Measurements from ENCODE around the gene IGFLR1. TPM values are rescaled to one million over a fixed set of nuclear protein-coding genes. Genes with fewer than 3 reads are reported as not detected.

The IGFLR1 gene
- 1 to 10 TPM; 4.3 to 5.1 TPM for polyA plus RNA-seq

- no peaks in the 10 kb centered on the region for H3K27me3 ChIP-seq (ENCODE audit: control insufficient read depth in 1 of 2, insufficient read depth in 2 of 2, low read length in 2 of 2)
- peaks cover 12 to 17% of the 10 kb centered on the region in 2 donors for H3K36me3 ChIP-seq (ENCODE audit: control insufficient read depth in 2 of 2, insufficient read depth in 2 of 2, low read length in 1 of 2)
- peaks cover 3 to 4% of the 10 kb centered on the region in 2 donors for H3K4me1 ChIP-seq (ENCODE audit: control insufficient read depth in 2 of 2, insufficient read depth in 2 of 2, low read length in 1 of 2)
- no peak within 1 kb of the TSS for H3K4me3 ChIP-seq (ENCODE audit: low read depth in 1 of 2, low read length in 2 of 2)
- no peaks in the 10 kb centered on the region for H3K9me3 ChIP-seq (ENCODE audit: control insufficient read depth in 2 of 2, insufficient read depth in 1 of 2, low read depth in 1 of 2, low read length in 1 of 2)
- WGBS, 2 donors, result 63 to 77% methylated on average over 9 of the region's 9 CpGs
- peak within 1 kb of the TSS; percentile 28 to 79 for H3K27ac ChIP-seq (ENCODE audit: low read depth in 2 of 2, low read length in 1 of 2)
Observed at GRCh38 chr19:35742121-35742724, at the start of gene IGFLR1. IGFLR1 (minus strand) TSS chr19:35742452; CDS start chr19:35741180, 1,272 bp downstream.

- WGBS, 2 donors, result 82 to 87% methylated on average over 9 of the region's 9 CpGs
- no peak overlapping the region for H3K27ac ChIP-seq (ENCODE audit: low read depth in 2 of 2, low read length in 1 of 2)
- H3K36me3 ChIP-seq (ENCODE audit: control insufficient read depth in 2 of 2, insufficient read depth in 2 of 2, low read length in 1 of 2), result peaks cover 0 to under 1% of the 10 kb centered on the region in 2 donors
Observed at GRCh38 chr19:35791814-35792279, 49.6 kb upstream of the IGFLR1 start.

GRCh38 chr19:35790981-35791813 lies 48.9 kb upstream of the IGFLR1 start:
- Histone ChIP-seq H3K4me1 (ENCODE audit: control insufficient read depth in 2 of 2, insufficient read depth in 2 of 2, low read length in 1 of 2) (no peaks in the 10 kb centered on the region), H3K27ac (ENCODE audit: low read depth in 2 of 2, low read length in 1 of 2) (no peak overlapping the region), H3K36me3 (ENCODE audit: control insufficient read depth in 2 of 2, insufficient read depth in 2 of 2, low read length in 1 of 2) (peaks cover 0 to 2% of the 10 kb centered on the region in 2 donors), H3K4me3 (ENCODE audit: low read depth in 1 of 2, low read length in 2 of 2) (no peak overlapping the region), H3K9me3 (ENCODE audit: control insufficient read depth in 2 of 2, insufficient read depth in 1 of 2, low read depth in 1 of 2, low read length in 1 of 2) (no peaks in the 10 kb centered on the region), H3K27me3 (ENCODE audit: control insufficient read depth in 1 of 2, insufficient read depth in 2 of 2, low read length in 2 of 2) (no peaks in the 10 kb centered on the region)
- 56 to 58% methylated on average over 19 to 20 of the region's 20 CpGs for WGBS, 2 donors

More at GRCh38 chr19:35791814-35792279, 49.6 kb upstream of the IGFLR1 start:
- Histone ChIP-seq H3K4me3 (ENCODE audit: low read depth in 1 of 2, low read length in 2 of 2) (no peak overlapping the region), H3K4me1 (ENCODE audit: control insufficient read depth in 2 of 2, insufficient read depth in 2 of 2, low read length in 1 of 2) (no peaks in the 10 kb centered on the region), H3K27me3 (ENCODE audit: control insufficient read depth in 1 of 2, insufficient read depth in 2 of 2, low read length in 2 of 2) (peaks cover 0 to 3% of the 10 kb centered on the region in 2 donors), H3K9me3 (ENCODE audit: control insufficient read depth in 2 of 2, insufficient read depth in 1 of 2, low read depth in 1 of 2, low read length in 1 of 2) (no peaks in the 10 kb centered on the region)

- Histone ChIP-seq H3K4me1 (ENCODE audit: control insufficient read depth in 2 of 2, insufficient read depth in 2 of 2, low read length in 1 of 2) (no peaks in the 10 kb centered on the region), H3K27me3 (ENCODE audit: control insufficient read depth in 1 of 2, insufficient read depth in 2 of 2, low read length in 2 of 2) (no peaks in the 10 kb centered on the region), H3K27ac (ENCODE audit: low read depth in 2 of 2, low read length in 1 of 2) (no peak overlapping the region), H3K9me3 (ENCODE audit: control insufficient read depth in 2 of 2, insufficient read depth in 1 of 2, low read depth in 1 of 2, low read length in 1 of 2) (no peaks in the 10 kb centered on the region), H3K36me3 (ENCODE audit: control insufficient read depth in 2 of 2, insufficient read depth in 2 of 2, low read length in 1 of 2) (peaks cover 0 to 2% of the 10 kb centered on the region in 2 donors), H3K4me3 (ENCODE audit: low read depth in 1 of 2, low read length in 2 of 2) (no peak overlapping the region)
- 82 to 89% methylated on average over 19 of the region's 19 CpGs for WGBS, 2 donors
Observed at GRCh38 chr19:35789978-35790944, 48.0 kb upstream of the IGFLR1 start.

DNA sequence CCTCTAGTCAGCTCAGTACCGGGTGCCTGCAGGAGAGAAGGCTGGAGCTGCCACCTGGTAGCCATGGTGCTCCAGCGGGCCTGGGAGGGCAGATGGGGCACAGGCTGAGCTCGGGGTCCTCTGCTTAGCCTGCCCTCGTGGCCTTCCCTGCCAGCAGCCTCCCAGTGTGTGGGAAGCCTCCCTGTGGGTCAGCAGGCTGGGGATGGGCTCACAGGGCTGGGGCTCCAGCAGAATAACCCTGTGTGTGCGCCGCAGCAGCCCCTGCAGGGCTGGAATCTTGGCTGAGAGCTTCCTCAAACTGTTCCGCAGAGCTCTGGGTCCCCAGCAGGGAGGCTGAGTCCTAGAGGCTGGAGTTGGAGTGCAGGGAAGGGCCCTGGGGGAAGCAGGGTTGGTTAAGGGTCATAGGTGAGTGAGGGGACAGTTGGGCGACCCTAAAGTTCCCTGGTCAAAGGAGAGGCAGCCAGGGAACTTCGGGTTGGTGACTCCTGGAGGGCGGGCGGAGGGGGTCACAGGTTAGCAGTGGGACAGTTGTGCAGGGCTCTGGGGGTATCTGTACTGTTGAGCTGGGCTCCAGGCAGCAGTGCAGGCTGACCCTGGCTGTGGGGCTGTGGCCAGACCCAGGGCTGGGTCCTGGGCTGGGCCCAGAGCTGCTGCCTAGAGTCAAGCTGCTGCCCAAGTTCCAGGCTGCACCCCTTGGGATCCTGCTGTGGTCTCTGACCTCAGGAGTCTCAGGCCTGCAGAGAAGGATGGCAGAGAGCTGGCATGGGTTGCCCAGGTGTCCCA lies 47.1 kb upstream of the IGFLR1 start:
- 82 to 86% methylated on average over 11 of the region's 11 CpGs for WGBS, 2 donors
- H3K4me1 ChIP-seq (ENCODE audit: control insufficient read depth in 2 of 2, insufficient read depth in 2 of 2, low read length in 1 of 2), result peaks cover 0 to 2% of the 10 kb centered on the region in 2 donors
- peaks cover 0 to 2% of the 10 kb centered on the region in 2 donors for H3K36me3 ChIP-seq (ENCODE audit: control insufficient read depth in 2 of 2, insufficient read depth in 2 of 2, low read length in 1 of 2)
- no peak overlapping the region for H3K4me3 ChIP-seq (ENCODE audit: low read depth in 1 of 2, low read length in 2 of 2)
- no peaks in the 10 kb centered on the region for H3K27me3 ChIP-seq (ENCODE audit: control insufficient read depth in 1 of 2, insufficient read depth in 2 of 2, low read length in 2 of 2)
- H3K9me3 ChIP-seq (ENCODE audit: control insufficient read depth in 2 of 2, insufficient read depth in 1 of 2, low read depth in 1 of 2, low read length in 1 of 2), result no peaks in the 10 kb centered on the region
- no peak overlapping the region for H3K27ac ChIP-seq (ENCODE audit: low read depth in 2 of 2, low read length in 1 of 2)

DNA sequence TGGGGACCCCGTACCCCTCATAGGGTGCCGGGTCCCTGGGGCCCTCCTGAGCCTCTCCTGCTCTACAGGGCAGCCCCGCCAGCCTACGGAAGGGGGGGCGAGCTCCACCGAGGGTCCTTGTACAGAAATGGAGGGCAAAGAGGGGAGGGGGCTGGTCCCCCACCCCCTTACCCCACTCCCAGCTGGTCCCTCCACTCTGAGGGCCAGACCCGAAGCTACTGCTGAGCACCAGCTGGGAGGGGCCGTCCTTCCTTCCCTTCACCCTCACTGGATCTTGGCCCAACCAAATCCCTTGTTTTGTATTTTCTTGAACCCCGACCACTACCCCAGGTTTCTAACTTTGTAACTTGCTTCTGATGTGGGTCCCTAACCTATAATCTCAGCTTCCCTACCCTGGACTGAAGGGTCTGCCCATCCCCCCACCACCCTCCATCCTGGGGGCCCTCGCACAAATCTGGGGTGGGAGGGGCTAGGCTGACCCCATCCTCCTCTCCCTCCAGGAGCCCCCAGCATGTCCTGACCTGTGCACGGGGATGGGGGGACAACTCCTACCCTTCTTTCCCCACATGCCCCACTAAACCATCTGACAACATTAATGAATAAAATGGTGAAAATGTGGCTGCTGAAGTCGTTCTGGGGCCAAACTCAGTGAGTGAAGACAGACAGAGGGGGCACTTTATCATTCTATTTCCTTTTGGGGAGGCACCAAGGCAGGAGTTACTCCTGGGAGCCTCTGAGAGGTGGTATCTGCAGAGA lies 46.1 kb upstream of the IGFLR1 start:
- Histone ChIP-seq H3K4me3 (ENCODE audit: low read depth in 1 of 2, low read length in 2 of 2) (no peak overlapping the region), H3K36me3 (ENCODE audit: control insufficient read depth in 2 of 2, insufficient read depth in 2 of 2, low read length in 1 of 2) (peaks cover 0 to 2% of the 10 kb centered on the region in 2 donors), H3K27me3 (ENCODE audit: control insufficient read depth in 1 of 2, insufficient read depth in 2 of 2, low read length in 2 of 2) (no peaks in the 10 kb centered on the region), H3K9me3 (ENCODE audit: control insufficient read depth in 2 of 2, insufficient read depth in 1 of 2, low read depth in 1 of 2, low read length in 1 of 2) (no peaks in the 10 kb centered on the region), H3K4me1 (ENCODE audit: control insufficient read depth in 2 of 2, insufficient read depth in 2 of 2, low read length in 1 of 2) (peaks cover 0 to 2% of the 10 kb centered on the region in 2 donors), H3K27ac (ENCODE audit: low read depth in 2 of 2, low read length in 1 of 2) (no peak overlapping the region)
- 78 to 84% methylated on average over 12 of the region's 12 CpGs for WGBS, 2 donors

DNA sequence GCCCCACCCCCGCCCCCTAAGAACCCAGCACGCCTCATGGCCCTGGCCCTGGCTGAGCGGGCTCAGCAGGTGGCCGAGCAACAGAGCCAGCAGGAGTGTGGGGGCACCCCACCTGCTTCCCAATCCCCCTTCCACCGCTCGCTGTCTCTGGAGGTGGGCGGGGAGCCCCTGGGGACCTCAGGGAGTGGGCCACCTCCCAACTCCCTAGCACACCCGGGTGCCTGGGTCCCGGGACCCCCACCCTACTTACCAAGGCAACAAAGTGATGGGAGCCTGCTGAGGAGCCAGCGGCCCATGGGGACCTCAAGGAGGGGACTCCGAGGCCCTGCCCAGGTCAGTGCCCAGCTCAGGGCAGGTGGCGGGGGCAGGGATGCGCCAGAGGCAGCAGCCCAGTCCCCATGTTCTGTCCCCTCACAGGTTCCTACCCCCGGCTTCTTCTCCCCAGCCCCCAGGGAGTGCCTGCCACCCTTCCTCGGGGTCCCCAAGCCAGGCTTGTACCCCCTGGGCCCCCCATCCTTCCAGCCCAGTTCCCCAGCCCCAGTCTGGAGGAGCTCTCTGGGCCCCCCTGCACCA lies 45.1 kb upstream of the IGFLR1 start:
- Histone ChIP-seq H3K27ac (ENCODE audit: low read depth in 2 of 2, low read length in 1 of 2) (no peak overlapping the region), H3K27me3 (ENCODE audit: control insufficient read depth in 1 of 2, insufficient read depth in 2 of 2, low read length in 2 of 2) (no peaks in the 10 kb centered on the region), H3K9me3 (ENCODE audit: control insufficient read depth in 2 of 2, insufficient read depth in 1 of 2, low read depth in 1 of 2, low read length in 1 of 2) (no peaks in the 10 kb centered on the region), H3K4me3 (ENCODE audit: low read depth in 1 of 2, low read length in 2 of 2) (no peak overlapping the region), H3K4me1 (ENCODE audit: control insufficient read depth in 2 of 2, insufficient read depth in 2 of 2, low read length in 1 of 2) (peaks cover 0 to 2% of the 10 kb centered on the region in 2 donors), H3K36me3 (ENCODE audit: control insufficient read depth in 2 of 2, insufficient read depth in 2 of 2, low read length in 1 of 2) (peaks cover 0 to 5% of the 10 kb centered on the region in 2 donors)
- 88 to 93% methylated on average over 13 to 15 of the region's 15 CpGs for WGBS, 2 donors
